HepG2 (cell line): ENCODE results near the gene CD19. TPM values are rescaled to one million over a fixed set of nuclear protein-coding genes. Genes with fewer than 3 reads are reported as not detected.

Source experiments
- ATAC-seq: fragments of 200-7000 bp; cut with Tn5 transposase; 3 replicates; pipeline ENCODE4 v1.9.1; 2020; ENCODE audit warnings: mild to moderate bottlenecking, moderate library complexity
- BruUV-seq: library from RNA; stranded (reverse); fragments of 400-500 nt; replicated peaks from 2 replicates; lab custom pipeline; 2021; lab: Mats Ljungman, UMichigan
- CTCF ChIA-PET: fragments of 300-600 bp; formaldehyde crosslinking; extraction: SDS; loops from one replicate; lab custom pipeline; 2021; ENCODE audit warnings: low total read pairs, inconsistent platforms, low intra/inter-chr PET ratio; lab: Yijun Ruan, JAX
- POLR2A ChIA-PET: fragments of 350-600 bp; sonication (Branson Sonifier 250); formaldehyde crosslinking; loops from one replicate; lab custom pipeline; 2020; ENCODE audit warnings: antibody characterized with exemption, inconsistent platforms; lab: Yijun Ruan, JAX
- DNase-seq: peaks from one replicate; pipeline ENCODE4 v3.0.0-alpha.2; 2015; ENCODE audit warnings: low spot score
- FAIRE-seq: peaks from 3 replicates; lab custom pipeline; 2011; peaks lifted over from hg19 to GRCh38; lab: Jason Lieb, UNC
- H2AFZ ChIP-seq: one replicate; pipeline ENCODE4 v1.6.1; 2011; ENCODE audit warnings: low read length, inconsistent platforms
- H3K27ac ChIP-seq: fragments of 300-600 bp; 3 replicates; pipeline ENCODE4 v1.8.0; 2011; ENCODE audit warnings: mixed run types, mild to moderate bottlenecking, mixed read lengths, low read length, inconsistent platforms; ENCODE audit not compliant: insufficient read depth; ENCODE audit errors: extremely low read length
- H3K27me3 ChIP-seq, 2 experiments: fragments of 200-600 bp in 1 of 2; 2 replicates in 1 of 2; 3 replicates in 1 of 2; pipeline versions ENCODE4 v1.6.0 to v1.8.0; 2011; ENCODE audit warnings: low read length in 2 of 2, mild to moderate bottlenecking in 2 of 2, moderate library complexity in 2 of 2, inconsistent platforms in 1 of 2; ENCODE audit not compliant: insufficient read depth in 2 of 2, control insufficient read depth in 1 of 2
- H3K36me3 ChIP-seq, 2 experiments: fragments of 200-600 bp in 1 of 2; replicated peaks in 1 of 2; 2 replicates in 1 of 2; 3 replicates in 1 of 2; pipeline versions ENCODE4 v1.5.1 to v1.8.0; 2011; ENCODE audit warnings: low read length in 2 of 2, inconsistent platforms in 1 of 2; ENCODE audit not compliant: insufficient read depth in 2 of 2, control insufficient read depth in 1 of 2
- H3K4me1 ChIP-seq: 2 replicates; pipeline ENCODE4 v1.5.1; 2012; ENCODE audit warnings: low read length, inconsistent platforms; ENCODE audit not compliant: insufficient read depth
- H3K4me2 ChIP-seq: 2 replicates; pipeline ENCODE4 v1.6.0; 2011; ENCODE audit warnings: low read depth, low read length, inconsistent platforms
- H3K4me3 ChIP-seq, 3 experiments: fragments of 200-600 bp in 1 of 3; sonication (generic), shearing (Covaris generic) in 1 of 3; replicated peaks in 1 of 3; 2 replicates each; pipeline ENCODE4 v1.5.1; 2011 to 2016; ENCODE audit warnings: low read length in 3 of 3, inconsistent platforms in 2 of 3, low read depth in 2 of 3, mild to moderate bottlenecking in 2 of 3, control low read depth in 1 of 3, mixed read lengths in 1 of 3; ENCODE audit not compliant: insufficient read depth in 1 of 3
- H3K79me2 ChIP-seq: one replicate; pipeline ENCODE4 v1.6.1; 2011; ENCODE audit warnings: low read length, inconsistent platforms; ENCODE audit not compliant: insufficient read depth
- H3K9ac ChIP-seq: 2 replicates; pipeline ENCODE4 v1.6.0; 2011; ENCODE audit warnings: mild to moderate bottlenecking, low read depth, low read length, inconsistent platforms; ENCODE audit not compliant: insufficient read depth
- H3K9me3 ChIP-seq: 2 replicates; pipeline ENCODE4 v1.5.1; 2012; ENCODE audit warnings: mild to moderate bottlenecking, low read length
- H4K20me1 ChIP-seq: 2 replicates; pipeline ENCODE4 v1.6.0; 2011; ENCODE audit warnings: inconsistent platforms, mild to moderate bottlenecking, low read length, moderate library complexity; ENCODE audit not compliant: insufficient read depth
- CCDC6 ChIP-seq: sonication (generic); formaldehyde crosslinking; IDR thresholded peaks from 2 replicates; pipeline ENCODE4 v1.8.1; 2022; ENCODE audit warnings: mild to moderate bottlenecking, missing genetic modification reagents, moderate library complexity
- GABPA ChIP-seq, 2 experiments: IDR thresholded peaks; 2 replicates each; pipeline ENCODE4 v1.6.1; 2011 to 2016; ENCODE audit warnings: low read depth in 2 of 2, low read length in 1 of 2, missing biosample characterization in 1 of 2, missing genetic modification characterization in 1 of 2
- MIXL1 ChIP-seq: IDR thresholded peaks from 2 replicates; pipeline ENCODE4 v1.6.1; 2016
- NR1H2 ChIP-seq: sonication (generic); formaldehyde crosslinking; IDR thresholded peaks from 2 replicates; pipeline ENCODE4 v1.8.1; 2022; ENCODE audit warnings: low read depth, missing genetic modification reagents, borderline replicate concordance
- SRY ChIP-seq: sonication (generic); formaldehyde crosslinking; IDR thresholded peaks from 2 replicates; pipeline ENCODE4 v1.8.0; 2022; ENCODE audit warnings: mild to moderate bottlenecking, missing genetic modification reagents
- THYN1 ChIP-seq: sonication (generic); formaldehyde crosslinking; IDR thresholded peaks from 2 replicates; pipeline ENCODE4 v1.8.1; 2023; ENCODE audit warnings: low read depth, mild to moderate bottlenecking, moderate library complexity, missing genetic modification reagents, borderline replicate concordance
- YEATS4 ChIP-seq: sonication (generic); formaldehyde crosslinking; IDR thresholded peaks from 2 replicates; pipeline ENCODE4 v1.4.0; 2020; ENCODE audit warnings: missing genetic modification reagents, borderline replicate concordance
- ZNF136 ChIP-seq: sonication (generic); formaldehyde crosslinking; IDR thresholded peaks from 2 replicates; pipeline ENCODE4 v1.8.1; 2022; ENCODE audit warnings: low read depth, mild to moderate bottlenecking, moderate library complexity, missing genetic modification reagents
- ZNF282 ChIP-seq: fragments of 450-650 bp; IDR thresholded peaks from 2 replicates; pipeline ENCODE4 v1.6.1; 2018; ENCODE audit not compliant: partially characterized antibody
- ZNF383 ChIP-seq: sonication (generic); formaldehyde crosslinking; IDR thresholded peaks from 2 replicates; pipeline ENCODE4 v1.4.0; 2020; ENCODE audit warnings: missing genetic modification reagents, mild to moderate bottlenecking, borderline replicate concordance
- WGBS: methylation state at CpG from one replicate; pipeline ENCODE4 v1.1.6; 2017; ENCODE audit warnings: low lambda C conversion rate; 5-methylcytosine and 5-hydroxymethylcytosine counted together
- in situ Hi-C: cut with HindIII; loops from 2 replicates; pipeline ENCODE4 v1.10.0; 2017; ENCODE audit warnings: low pct_unique_long_range_greater_than_20kb; ENCODE audit not compliant: extremely low pct_ligation_motif_present
- intact Hi-C: fragments of 100-400 bp; cut with micrococcal nuclease; formaldehyde crosslinking; loops from one replicate; pipeline ENCODE4 v1.10.0; 2022; ENCODE audit not compliant: unreplicated experiment
- polyA plus RNA-seq, 8 experiments: library from polyadenylated mRNA; depleted of rRNA in 3 of 8; stranded (reverse) in 7 of 8; unstranded in 1 of 8; fragments of >200 nt; fragmentation: Illumina TruSeq in 4 of 8; extraction: Trizol in 4 of 8; gene quantifications; 2 replicates each; pipeline versions ENCODE4 v1.2.1 to v1.2.3, GENCODE V29; 2011 to 2016; ENCODE audit warnings: low read depth in 4 of 8, missing spikeins in 1 of 8, mixed read lengths in 1 of 8; ENCODE audit not compliant: insufficient read depth in 1 of 8
- total RNA-seq, 5 experiments: library from RNA; depleted of rRNA; stranded (reverse); fragments of >200 nt; fragmentation: Illumina TruSeq; extraction: Trizol; gene quantifications; 2 replicates each; pipeline ENCODE4 v1.2.3, GENCODE V29; 2016; ENCODE audit warnings: low read depth in 1 of 5
- TF ChIP-seq, protein P1 (sequence below): sonication (generic); formaldehyde crosslinking; IDR thresholded peaks from 2 replicates; pipeline ENCODE4 v1.5.1; 2020; ENCODE audit warnings: missing genetic modification reagents, mild to moderate bottlenecking, borderline replicate concordance
- TF ChIP-seq, protein P2 (sequence below): sonication (generic); formaldehyde crosslinking; IDR thresholded peaks from 2 replicates; pipeline ENCODE4 v1.9.0; 2021; ENCODE audit warnings: missing genetic modification reagents, mild to moderate bottlenecking, borderline replicate concordance
- TF ChIP-seq, protein P3 (sequence below): sonication (generic); formaldehyde crosslinking; IDR thresholded peaks from 2 replicates; pipeline ENCODE4 v1.4.0; 2020; ENCODE audit warnings: missing genetic modification reagents, mild to moderate bottlenecking, borderline replicate concordance
- TF ChIP-seq, protein P4 (sequence below): sonication (generic); formaldehyde crosslinking; IDR thresholded peaks from 2 replicates; pipeline ENCODE4 v1.4.0; 2020; ENCODE audit warnings: low read depth, mild to moderate bottlenecking, missing genetic modification reagents

The CD19 gene
- total and polyA plus RNA-seq, 2 of the 13 experiments (the other 11 are each of a cell fraction or from before 2014, with no cell fraction given) = 0.55 to 1.1 TPM

DNA sequence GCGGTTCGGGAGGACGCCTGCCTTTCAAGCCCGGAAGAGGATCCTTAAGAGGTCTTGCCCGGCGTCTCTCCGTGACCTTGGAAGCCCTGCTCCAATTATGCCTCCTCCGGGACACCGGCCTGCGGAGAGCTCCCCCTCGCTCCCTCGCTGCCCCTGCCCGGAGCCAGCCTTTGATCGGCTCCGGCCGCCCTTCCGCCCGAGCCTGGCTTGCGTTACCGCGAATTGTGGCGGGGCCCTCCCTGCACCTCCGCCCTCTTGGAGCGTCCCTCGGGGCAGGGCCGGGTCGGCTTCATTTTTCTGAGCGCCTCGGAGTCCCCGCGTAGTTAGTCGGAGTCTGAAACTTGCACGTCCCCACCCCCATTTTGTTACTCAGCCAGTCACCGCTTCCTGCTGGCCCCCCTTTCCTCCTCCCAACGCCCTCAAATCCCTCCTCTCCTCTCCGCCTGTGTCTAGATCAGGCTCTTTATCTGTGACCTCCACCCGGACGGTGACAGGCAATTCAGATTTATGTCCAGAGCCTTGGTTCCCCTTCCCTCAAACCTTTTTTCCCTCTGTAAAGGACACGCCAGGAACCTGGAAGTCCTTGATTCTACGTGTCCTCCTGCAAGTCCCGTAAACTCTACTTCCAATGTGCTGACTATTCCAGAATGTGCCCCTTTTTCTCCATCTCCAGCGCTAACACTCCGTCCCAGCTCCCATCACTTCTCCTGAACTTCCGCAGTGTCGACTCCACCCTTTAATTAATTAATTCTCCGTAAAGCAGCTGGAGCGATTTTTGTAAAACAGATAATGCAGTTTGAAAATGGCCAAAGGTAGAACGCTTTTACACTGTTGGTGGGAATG is 6.2 kb upstream of the CD19 start:
- H3K27ac ChIP-seq = peak overlapping the region; percentile 89
- TF ChIP-seq CCDC6 (CRISPR knock-in tag) (peak; percentile 21; the same call in 1 of the 2 replicates), THYN1 (CRISPR knock-in tag) (no peak), YEATS4 (no peak), ZNF383 (CRISPR knock-in tag) (no peak), ZNF136 (CRISPR knock-in tag) (no peak; the same call in 1 of the 2 replicates), NR1H2 (CRISPR knock-in tag) (no peak), GABPA (IDR thresholded peaks at IDR 0.05; ENCODE audit: low read depth, low read length) (no peak), GABPA (CRISPR knock-in tag; IDR thresholded peaks at IDR 0.05; ENCODE audit: low read depth) (peak; percentile 21; the same call in 1 of the 2 replicates), SRY (CRISPR knock-in tag) (peak; percentile 55), MIXL1 (CRISPR knock-in tag) (0 out of 2 replicates have a peak, but pooled peaks have one; percentile 13), ZNF282 (no peak)
- TF ChIP-seq, protein P1, sequence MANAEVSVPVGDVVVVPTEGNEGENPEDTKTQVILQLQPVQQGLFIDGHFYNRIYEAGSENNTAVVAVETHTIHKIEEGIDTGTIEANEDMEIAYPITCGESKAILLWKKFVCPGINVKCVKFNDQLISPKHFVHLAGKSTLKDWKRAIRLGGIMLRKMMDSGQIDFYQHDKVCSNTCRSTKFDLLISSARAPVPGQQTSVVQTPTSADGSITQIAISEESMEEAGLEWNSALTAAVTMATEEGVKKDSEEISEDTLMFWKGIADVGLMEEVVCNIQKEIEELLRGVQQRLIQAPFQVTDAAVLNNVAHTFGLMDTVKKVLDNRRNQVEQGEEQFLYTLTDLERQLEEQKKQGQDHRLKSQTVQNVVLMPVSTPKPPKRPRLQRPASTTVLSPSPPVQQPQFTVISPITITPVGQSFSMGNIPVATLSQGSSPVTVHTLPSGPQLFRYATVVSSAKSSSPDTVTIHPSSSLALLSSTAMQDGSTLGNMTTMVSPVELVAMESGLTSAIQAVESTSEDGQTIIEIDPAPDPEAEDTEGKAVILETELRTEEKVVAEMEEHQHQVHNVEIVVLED (CRISPR knock-in tag) = no peak; the same call in none of the 2 replicates
- TF ChIP-seq, protein P2, sequence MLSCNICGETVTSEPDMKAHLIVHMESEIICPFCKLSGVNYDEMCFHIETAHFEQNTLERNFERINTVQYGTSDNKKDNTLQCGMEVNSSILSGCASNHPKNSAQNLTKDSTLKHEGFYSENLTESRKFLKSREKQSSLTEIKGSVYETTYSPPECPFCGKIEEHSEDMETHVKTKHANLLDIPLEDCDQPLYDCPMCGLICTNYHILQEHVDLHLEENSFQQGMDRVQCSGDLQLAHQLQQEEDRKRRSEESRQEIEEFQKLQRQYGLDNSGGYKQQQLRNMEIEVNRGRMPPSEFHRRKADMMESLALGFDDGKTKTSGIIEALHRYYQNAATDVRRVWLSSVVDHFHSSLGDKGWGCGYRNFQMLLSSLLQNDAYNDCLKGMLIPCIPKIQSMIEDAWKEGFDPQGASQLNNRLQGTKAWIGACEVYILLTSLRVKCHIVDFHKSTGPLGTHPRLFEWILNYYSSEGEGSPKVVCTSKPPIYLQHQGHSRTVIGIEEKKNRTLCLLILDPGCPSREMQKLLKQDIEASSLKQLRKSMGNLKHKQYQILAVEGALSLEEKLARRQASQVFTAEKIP (CRISPR knock-in tag) = no peak
- TF ChIP-seq, protein P3, sequence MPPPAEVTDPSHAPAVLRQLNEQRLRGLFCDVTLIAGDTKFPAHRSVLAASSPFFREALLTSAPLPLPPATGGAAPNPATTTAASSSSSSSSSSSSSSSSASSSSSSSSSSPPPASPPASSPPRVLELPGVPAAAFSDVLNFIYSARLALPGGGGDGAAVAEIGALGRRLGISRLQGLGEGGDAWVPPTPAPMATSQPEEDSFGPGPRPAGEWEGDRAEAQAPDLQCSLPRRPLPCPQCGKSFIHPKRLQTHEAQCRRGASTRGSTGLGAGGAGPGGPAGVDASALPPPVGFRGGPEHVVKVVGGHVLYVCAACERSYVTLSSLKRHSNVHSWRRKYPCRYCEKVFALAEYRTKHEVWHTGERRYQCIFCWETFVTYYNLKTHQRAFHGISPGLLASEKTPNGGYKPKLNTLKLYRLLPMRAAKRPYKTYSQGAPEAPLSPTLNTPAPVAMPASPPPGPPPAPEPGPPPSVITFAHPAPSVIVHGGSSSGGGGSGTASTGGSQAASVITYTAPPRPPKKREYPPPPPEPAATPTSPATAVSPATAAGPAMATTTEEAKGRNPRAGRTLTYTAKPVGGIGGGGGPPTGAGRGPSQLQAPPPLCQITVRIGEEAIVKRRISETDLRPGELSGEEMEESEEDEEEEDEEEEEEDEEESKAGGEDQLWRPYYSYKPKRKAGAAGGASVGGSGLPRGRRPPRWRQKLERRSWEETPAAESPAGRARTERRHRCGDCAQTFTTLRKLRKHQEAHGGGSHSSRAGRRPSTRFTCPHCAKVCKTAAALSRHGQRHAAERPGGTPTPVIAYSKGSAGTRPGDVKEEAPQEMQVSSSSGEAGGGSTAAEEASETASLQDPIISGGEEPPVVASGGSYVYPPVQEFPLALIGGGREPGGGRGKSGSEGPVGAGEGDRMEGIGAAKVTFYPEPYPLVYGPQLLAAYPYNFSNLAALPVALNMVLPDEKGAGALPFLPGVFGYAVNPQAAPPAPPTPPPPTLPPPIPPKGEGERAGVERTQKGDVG (CRISPR knock-in tag) = peak; percentile 74; the same call in 1 of the 2 replicates
- TF ChIP-seq, protein P4, sequence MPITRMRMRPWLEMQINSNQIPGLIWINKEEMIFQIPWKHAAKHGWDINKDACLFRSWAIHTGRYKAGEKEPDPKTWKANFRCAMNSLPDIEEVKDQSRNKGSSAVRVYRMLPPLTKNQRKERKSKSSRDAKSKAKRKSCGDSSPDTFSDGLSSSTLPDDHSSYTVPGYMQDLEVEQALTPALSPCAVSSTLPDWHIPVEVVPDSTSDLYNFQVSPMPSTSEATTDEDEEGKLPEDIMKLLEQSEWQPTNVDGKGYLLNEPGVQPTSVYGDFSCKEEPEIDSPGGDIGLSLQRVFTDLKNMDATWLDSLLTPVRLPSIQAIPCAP = no peak

More for the DNA sequence above, 6.2 kb upstream of the CD19 start:
- intact Hi-C loops (loop anchor here (5.0 kb wide), 2 partner anchors 38 to 78 kb away; partner anchors contain the start of gene TUFM), in situ Hi-C loops (no loop called here)
- H3K79me2 ChIP-seq = no peaks in the 10 kb centered on the region
- CTCF ChIA-PET = no interaction called here
- H3K36me3 ChIP-seq = no peaks in the 10 kb centered on the region
- no TSS peak for BruUV-seq
- WGBS = 4% methylated on average over 29 of the region's 48 CpGs
- H2AFZ ChIP-seq = no peak overlapping the region
- H3K27me3 ChIP-seq = no peaks in the 10 kb centered on the region
- FAIRE-seq = peak; percentile 56
- POLR2A ChIA-PET = interaction anchor here (0.6 to 5.7 kb wide), 6 partner anchors 10 to 62 kb away, joined by 3 to 77 read pairs (median 5); partner anchors contain the start of genes NFATC2IP and SH2B1
- ATAC-seq = peak; percentile 76
- peaks cover 72% of the 10 kb centered on the region for H3K4me1 ChIP-seq
- H3K4me3 ChIP-seq = peak overlapping the region; percentile 84 to 99 (median 87)
- H4K20me1 ChIP-seq = no peaks in the 10 kb centered on the region; the same call in 1 of the 2 replicates
- peak overlapping the region; percentile 82 for H3K9ac ChIP-seq
- H3K4me2 ChIP-seq = peak overlapping the region; percentile 98
- H3K9me3 ChIP-seq = no peaks in the 10 kb centered on the region
- peak; percentile 73 for DNase-seq
